ENCODE data around the gene PREX1.

The PREX1 gene

GRCh38 chr20:48694381-48694865, 133.4 kb downstream of the PREX1 start:
- DNase-seq, result no peak

- DNase-seq, result no peak
These were observed 136.3 kb downstream of the PREX1 start for GRCh38 chr20:48691523-48691922.

DNA sequence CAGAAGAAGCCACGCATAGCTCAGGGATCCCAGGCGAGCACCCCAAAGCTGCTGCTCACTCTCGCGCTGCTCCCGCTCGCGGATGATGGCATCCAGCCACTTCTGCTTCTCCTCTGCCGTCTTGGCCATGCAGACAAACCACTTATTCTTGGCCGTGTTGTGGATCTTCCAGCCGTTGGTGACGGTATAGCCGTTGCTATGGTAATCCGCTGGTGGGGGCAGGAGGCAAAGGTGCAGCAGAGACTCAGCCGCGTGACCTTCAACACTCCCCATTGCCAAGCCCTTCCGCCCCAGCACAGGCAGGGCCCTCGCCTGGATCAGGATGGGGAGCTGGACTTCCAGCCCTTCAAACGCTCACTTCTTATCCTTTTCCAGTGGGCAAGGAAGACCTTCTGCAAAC, 136.9 kb downstream of the PREX1 start:
- no peak for DNase-seq

- no peak for DNase-seq
These were observed 137.8 kb downstream of the PREX1 start for GRCh38 chr20:48689874-48690571.

- DNase-seq, result no peak
These were observed 138.4 kb downstream of the PREX1 start for GRCh38 chr20:48689388-48689787.

GRCh38 chr20:48688579-48688978, 139.2 kb downstream of the PREX1 start:
- DNase-seq, result no peak

DNA sequence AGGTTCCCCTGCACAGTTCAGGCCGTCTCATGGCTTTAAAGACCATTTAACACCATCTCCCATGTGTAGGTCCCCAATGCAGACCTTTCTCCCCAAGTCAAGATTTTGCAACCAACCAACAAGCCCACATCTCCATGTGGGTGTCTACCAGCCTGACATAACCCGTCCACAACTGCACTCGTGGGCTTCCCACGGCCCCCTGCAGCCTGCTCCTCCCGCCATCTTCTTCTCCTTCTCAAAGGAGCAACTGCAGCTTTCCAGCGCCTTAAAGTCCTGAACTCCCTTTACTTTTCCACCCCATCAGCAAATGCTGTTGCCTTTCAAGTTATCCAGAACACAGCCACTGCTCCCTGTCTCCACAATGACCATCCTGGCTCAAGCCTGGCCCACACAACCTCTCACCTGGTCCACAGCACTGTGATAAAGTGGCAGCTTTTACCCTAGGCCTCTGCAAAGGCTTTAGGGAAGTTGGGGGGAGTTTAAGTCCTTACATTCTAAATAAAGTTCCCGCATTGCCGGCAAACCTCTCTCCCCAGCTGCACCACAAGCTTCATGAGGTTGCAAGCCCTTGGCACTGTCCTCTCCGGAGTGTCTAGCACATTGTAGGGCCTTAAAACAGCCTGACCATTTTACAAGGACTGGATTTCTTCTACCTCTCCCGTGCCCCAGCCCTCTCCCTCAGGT, 140.5 kb downstream of the PREX1 start:
- no peak for DNase-seq

DNA sequence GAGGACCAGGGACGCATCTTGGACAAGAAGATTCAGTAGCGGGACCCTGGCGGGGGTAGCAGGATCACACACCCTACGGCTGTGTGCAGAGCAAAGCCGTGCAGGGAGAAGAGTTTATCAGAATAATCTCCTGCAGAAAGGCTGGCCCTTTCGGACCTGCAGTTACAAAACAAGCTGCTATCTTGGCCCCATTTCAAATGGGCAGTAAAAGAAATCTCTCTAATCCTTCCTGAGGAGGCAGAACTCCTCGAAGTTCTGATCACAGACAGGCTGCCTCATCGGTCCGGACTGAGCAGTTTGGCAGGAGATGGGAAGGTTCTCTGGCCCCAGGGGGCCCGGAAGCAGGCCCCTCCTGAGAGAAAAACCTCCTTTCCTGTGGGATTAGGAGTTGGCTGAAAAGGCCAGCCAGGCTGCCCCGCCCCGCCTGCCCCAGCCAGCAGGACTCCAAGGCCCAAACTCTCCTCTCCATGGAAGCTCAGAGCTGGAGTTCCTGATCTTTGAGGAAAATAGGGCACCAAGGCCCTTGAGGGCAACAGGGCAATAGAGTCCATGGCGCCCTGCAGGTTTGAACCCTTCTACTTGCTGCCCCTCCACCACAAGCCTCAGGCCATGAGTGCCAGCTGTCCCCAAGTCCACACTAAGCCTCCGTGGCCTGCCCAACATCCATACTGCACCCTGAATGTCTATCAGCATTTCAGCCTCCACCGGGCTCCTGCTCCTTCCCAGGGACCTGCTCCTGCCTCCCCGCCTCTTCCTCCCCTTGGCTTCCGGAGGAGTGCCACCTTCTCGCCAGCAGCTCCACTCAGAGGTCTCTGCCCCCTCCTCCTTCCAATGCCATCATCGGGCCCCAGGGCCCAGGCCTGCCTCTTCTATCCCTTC, 141.3 kb downstream of the PREX1 start:
- no peak for DNase-seq

DNA sequence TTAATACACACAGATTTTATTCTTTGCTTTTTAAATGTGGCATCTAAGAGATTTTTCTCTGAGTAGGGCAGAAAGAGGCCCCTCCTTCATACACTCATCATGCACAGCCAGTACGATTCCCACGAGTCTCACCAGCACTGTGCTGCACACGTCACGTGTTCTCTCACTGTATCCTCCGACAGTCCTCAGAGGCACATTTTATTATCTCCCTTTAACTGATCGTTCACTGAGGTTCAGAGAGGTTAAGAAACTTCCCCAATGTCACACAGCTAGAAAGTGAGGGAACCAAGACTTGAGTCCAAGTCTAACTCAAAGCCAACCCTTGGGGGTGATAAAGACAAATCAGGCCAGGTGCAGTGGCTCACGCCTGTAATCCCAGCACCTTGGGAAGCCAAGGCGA, 142.5 kb downstream of the PREX1 start:
- no peak for DNase-seq

GRCh38 chr20:48684501-48685041, 143.2 kb downstream of the PREX1 start:
- DNase-seq, result no peak

GRCh38 chr20:48683467-48684175, 144.2 kb downstream of the PREX1 start:
- DNase-seq, result no peak

- no peak for DNase-seq
These were observed 145.1 kb downstream of the PREX1 start for GRCh38 chr20:48682529-48683363.

DNA sequence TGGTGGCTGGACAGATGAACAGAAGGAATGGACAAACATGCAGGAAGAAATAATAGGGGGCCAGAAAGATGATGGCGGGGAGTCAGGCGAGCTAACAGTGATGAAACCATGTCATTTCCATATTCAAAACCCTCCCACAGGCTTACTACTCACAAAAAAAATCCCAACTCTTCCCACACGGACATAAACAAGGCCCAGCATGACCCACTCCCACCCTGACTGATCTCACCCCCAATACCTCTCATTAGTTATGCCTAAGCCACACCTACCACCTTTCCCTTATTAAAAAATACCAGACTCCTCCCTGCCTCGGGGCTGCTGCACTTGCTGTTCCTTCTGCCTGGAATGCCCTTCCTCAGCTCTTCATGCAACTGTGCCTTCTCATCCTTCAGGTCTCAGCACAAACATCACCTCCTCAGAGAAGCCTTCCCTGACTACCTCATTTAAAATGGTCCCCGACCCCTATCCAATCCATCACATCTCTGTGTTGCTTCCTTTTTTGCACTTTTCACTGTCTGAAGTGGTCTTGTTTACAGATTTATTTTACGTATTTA, 145.8 kb downstream of the PREX1 start:
- DNase-seq, result no peak

DNA sequence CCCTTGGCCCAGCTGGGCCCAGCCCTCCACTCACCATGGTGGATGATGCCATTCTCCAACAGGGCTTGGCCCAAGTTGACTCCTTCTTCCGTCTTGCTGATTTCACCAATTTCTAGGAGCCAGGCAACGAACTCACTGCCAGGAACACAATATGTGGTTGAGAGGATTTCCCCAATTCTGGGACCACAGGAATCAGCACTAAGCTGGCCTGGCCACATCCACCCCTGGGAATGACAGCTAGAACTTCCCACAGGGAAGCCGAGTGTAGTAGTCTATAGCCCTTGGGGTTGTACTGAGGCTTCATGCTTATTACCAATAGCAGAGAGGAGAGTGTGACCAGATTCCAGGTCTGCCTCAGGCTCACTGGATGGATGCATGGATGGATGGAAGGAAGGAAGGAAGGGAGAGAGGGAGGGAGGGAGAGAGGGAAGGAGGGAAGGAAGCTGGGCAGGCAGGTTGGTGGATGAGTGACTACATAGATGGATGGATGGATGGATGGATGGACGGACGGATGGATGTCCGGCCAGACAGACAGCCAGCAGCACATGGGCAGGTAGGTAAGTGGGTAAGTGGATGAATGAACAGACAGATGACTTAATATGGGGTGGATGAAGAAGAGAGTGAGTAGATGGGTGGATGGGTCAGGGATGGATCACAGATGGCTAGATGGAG, 146.5 kb downstream of the PREX1 start:
- DNase-seq, result no peak

GRCh38 chr20:48680650-48681049, 147.1 kb downstream of the PREX1 start:
- no peak for DNase-seq

GRCh38 chr20:48679599-48679998, 148.2 kb downstream of the PREX1 start:
- DNase-seq, result no peak

- DNase-seq, result no peak
These were observed 148.8 kb downstream of the PREX1 start for GRCh38 chr20:48679011-48679410.

DNA sequence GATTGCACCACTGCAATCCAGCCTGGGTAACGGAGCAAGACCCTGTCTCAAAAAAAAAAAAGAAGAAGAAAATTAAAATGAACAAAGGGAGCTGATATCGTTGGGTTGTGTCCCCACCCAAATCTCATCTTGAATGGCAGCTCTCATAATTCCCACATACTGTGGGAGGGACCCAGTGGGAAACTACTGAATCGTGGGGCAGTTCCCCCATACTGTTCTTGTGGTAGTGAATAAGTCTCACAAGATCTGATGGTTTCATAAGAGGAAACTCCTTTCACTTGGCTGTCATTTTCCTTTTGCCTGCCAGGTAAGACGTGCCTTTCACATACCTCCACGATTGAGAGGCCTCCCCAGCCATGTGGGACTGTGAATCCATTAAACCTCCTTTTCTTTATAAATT, 149.4 kb downstream of the PREX1 start:
- DNase-seq, result no peak

- DNase-seq, result no peak
These were observed 150.9 kb downstream of the PREX1 start for GRCh38 chr20:48676795-48677460.

GRCh38 chr20:48676125-48676524, 151.7 kb downstream of the PREX1 start:
- no peak for DNase-seq

Measured in activated CD4-positive, alpha-beta T cell treated with anti-CD3 and anti-CD28 coated beads, Interleukin-2, amount 50 U/mL, for 1 hour (primary cell).